Inflammatory macrophage (primary cell): ENCODE measurements around the gene GPRC5D.

Source experiments
- DNase-seq, 2 donors: peaks; one replicate each; pipeline ENCODE4 v3.0.0-alpha.2; 2020 to 2022

The GPRC5D gene

DNA sequence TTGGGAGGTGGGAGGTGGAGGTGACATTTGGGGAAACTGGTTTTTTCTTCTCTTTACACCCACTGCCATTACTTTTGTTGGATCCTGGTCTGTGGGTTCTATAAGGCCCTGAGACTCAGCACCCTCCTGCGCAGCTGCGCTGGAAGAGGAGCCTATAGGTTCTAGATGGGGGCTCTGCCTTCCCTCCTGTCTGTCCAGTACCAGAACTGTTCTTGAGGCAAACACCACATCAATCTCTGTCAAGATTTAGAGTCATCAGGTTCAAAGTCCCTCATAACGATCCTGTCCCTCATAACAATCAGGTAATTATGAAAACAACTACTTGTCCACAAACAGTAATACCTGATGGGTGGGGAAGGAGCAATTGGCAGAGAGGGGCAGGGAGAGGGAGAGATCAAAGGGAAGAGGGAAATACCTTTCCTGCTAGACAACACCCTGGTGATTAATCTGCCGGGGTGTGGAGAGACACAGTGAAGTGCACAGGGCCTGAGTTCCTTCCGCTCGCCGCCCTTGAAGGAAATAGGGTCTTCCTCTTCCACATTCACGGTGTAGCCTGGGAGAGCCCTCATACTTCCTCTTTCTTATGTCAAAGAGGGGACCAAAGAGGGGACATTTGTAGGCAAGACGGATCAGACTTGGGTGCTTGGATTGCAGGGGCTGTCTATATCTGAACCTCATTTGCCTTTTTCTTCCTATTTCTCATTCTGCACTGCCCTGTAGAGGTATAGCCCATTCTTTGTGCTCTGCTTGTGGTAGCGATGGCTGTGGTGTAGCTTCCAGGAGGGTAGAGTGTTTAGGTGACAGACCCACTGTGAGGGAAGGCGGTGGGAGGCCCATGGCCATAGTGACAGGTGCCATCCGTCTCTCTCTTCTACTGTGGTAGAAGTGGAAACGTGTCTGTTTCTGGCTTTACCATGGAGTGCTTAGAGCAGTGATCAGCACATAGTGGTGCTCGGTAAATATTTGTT, 48.0 kb downstream of the GPRC5D start:
- DNase-seq, result peak in 1 of 2 donors; percentile 42

GRCh38 chr12:12902036-12902435, 49.9 kb downstream of the GPRC5D start:
- no peak for DNase-seq

DNA sequence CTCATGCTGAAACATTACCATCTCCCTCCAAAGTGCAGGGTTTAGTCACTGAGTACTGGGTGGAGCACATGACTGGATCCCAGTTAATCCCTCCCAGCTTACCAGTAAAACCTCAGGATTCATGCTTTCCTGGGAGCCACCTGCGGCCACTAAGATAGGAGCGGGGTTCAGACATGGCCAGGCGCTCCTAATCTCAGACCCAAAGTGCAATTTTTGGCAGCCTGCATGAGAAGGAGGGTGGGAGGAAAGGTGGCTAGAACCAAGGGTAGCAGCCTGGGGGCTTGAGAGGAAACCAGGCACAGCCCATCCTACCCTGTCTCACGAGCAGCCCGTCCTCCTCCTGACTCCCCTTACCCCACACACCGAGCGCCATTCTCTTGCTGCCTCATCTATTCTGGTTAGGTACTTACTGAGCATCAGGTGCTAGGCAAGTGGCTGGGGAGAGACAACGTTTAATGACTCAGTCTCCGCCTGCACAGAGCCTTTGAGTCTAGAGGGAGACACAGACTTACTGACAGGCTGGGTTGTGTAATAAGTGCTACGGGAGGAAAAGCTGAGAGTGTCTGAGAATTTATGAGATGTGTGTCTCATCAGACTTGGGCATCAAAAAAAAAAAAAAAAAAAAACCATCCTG, 50.7 kb downstream of the GPRC5D start:
- peak in 1 of 2 donors; percentile 31 for DNase-seq

DNA sequence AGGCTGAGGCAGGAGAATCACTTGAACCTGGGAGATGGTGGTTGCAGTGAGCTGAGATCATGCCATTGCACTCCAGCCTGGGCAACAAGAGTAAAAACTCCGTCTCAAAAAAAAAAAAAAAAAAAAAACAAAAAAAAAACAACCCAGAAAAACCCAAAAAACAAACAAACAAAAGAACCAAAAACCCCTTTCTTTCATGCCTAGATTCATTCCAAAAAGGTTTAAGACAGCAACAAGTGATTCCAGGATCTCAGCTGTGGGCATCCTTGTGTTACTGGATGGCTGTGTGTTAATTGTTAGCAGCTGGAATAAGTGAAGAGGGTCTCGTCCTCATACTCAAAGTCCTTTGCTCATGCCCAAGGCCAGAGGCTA, 51.2 kb downstream of the GPRC5D start:
- DNase-seq, result no peak

DNA sequence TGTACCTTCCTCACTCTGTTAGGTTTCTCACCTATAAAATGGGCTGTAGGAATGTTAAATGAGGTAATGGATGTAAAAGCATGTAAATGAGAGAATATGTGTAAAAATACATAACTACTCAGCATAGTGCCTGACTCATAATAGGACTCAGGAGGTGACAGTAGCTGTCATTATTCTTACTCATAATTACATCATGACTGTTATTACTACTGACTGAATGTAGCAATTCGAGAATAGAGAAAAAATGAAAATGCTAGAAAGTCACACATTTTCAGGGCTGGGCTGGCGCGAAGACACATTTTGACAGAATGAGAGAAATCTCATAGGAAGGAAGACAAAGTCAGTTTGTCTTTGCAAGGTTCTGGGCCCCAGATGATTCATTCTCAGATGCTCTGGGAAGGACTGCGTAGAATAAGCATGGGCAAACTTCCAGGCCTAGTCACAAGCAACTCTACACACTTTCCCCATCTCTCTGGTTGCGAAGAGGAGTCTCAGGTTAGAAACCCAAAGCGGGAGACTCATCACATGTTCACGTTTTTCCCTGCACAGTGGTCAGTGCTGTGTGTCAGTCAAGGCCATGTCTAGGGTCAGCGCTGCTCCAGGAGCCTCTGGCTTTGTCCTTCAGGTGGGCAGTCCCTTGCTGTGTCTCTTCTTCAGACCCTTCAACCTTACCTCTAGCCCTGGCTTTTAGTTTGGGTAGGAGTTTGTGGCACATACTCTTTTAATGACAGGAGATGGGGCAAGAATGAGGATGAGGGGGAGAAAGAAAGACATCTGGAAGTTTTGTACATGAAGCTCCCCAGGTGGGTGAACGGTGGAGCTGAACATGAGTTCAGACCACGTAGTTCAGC, 52.2 kb downstream of the GPRC5D start:
- DNase-seq, result peak; percentile 47 to 49

GRCh38 chr12:12898911-12899511, 53.0 kb downstream of the GPRC5D start:
- no peak for DNase-seq

DNA sequence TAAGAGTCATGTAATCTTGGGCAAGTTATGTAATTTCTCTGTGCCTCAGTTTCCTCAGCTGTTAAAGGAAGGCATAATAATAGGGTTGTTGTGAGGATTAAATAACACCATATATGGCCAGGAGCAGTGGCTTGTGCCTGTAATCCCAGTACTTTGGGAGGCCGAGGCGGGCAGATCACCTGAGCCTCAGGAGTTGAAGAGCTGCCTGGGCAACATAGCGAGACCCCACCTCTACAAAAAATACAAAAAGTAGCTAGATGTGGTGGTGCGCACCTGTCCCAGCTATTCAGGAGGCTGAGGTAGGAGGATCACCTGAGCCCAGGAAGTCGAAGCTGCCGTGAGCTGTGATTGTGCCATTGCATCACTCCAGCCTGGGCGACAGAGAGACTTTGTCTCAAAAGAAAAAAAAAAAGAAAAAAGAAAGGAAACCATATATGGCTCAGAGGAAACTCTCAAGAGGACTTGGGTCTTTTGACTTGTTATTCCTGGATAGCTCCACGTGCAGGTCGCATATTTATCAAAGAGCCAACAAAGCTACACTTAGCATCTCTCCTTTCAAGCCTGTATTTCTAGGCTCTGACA, 53.7 kb downstream of the GPRC5D start:
- DNase-seq, result no peak

DNA sequence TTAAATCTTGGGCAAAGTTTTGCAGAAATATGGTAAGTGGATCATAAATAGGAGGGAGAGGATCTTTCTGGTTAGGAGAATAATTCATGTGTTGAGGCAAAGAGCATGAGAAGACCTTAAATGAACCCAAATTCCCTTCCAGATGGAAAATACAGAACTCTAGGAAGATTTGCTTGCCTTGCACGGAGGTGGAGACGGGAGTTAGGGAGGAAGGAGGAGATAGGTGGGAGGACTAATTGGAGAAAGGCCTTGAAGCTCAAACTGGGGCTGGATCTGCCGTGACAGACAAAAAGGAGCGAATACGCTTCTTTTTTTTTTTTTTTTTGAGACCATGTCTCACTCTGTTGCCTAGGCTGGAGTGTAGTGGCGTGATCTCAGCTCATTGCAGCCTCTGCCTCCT, 54.7 kb downstream of the GPRC5D start:
- DNase-seq, result no peak

DNA sequence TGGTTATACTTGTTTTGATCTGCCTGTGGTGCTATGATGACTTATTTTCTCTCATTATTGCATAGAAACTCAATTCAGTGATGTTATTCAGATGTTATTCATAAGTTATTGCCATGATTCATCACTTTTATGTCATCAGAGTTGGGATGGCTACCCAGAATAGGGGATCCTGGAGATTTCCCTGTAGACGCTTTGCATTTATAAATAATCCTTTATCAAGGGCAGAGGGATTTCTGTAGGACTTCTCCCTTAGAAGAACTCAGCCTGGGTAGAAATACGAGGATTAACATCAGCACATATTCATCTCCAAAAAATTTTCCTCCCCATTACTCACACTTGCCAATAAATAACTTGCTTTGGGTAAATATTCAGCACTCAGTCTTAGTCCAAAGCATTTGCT, 55.7 kb downstream of the GPRC5D start:
- DNase-seq, result no peak

- no peak for DNase-seq
Observed at GRCh38 chr12:12893438-12893837, 58.5 kb downstream of the GPRC5D start.

DNA sequence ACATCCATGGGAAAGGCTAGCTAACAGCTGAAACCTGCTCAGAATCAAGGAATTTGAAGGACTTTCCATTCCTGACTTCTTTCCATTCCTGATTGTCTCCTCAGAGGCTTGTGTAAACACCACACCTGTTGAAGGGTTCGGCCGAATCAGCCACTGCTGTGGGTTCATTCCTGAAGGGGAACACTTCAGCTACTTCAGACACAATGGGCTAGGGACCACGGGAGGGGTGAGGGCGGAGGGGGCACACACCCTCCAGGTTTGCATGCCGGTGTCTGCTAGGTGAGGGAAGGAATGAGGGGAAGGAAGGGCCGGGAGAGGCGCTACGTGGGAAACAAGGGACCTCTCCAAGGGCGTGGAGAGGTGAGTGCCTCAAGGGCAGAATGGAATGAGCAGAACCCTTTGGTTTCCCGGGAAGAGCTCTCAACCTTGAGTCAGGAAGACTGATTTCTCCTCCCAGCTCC, 59.3 kb downstream of the GPRC5D start:
- no peak for DNase-seq

DNA sequence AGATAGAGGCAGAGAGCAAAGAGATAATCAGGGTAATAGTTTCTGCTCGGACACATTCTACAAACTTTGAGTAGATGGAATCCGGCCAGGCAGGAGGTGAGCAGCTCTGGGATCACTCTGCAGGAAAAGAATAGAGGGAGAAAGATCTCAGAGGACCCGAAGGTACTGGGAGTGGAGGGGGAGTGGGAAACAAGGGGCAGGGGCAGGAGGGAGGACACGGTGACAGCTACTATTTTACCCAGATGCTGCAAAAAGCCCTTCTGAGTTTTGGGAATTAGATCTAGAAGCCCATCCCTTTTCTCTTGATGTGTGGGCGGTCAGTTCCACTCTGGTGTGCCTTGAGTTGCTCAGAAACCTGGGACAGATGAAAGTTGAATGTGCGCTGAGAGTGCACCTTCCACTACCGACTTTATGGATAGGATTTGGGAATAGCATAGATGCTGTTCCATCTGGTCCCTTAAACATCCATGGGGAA, 60.1 kb downstream of the GPRC5D start:
- DNase-seq, result no peak

- peak; percentile 9 to 50 for DNase-seq
Observed at GRCh38 chr12:12891080-12891880, 60.7 kb downstream of the GPRC5D start, which contains the start of gene GPRC5A. TSS of gene GPRC5A (plus strand) at chr12:12891562. CDS start at chr12:12908250, 16,688 bp downstream.
